Natural killer cell (primary cell): ENCODE results near the gene SMC1A. TPM values are rescaled to one million over a fixed set of nuclear protein-coding genes. Genes with fewer than 3 reads are reported as not detected.
"Not testable (repeated sequence)": the region's sequence is repeated elsewhere in the genome, so short reads cannot be mapped to it uniquely, and the experiment has no call there.

Experiments used
- ATAC-seq, 3 donors: fragments of 150-1000 bp in 2 of 3; fragments of 200-7000 bp in 1 of 3; cut with Tn5 transposase; 1 replicate in 1 of 3; 2 replicates in 2 of 3; pipeline ENCODE4 v1.10.0; 2021; ENCODE audit warnings: mild to moderate bottlenecking in 2 of 3, moderate library complexity in 2 of 3
- DNase-seq, 2 donors: peaks; one replicate each; pipeline versions ENCODE4 v3.0.0 to v3.0.0-alpha.2; 2013 to 2021; ENCODE audit warnings: mixed read lengths in 1 of 2
- H3K27ac ChIP-seq: one replicate; pipeline ENCODE4 v1.5.1; 2013; ENCODE audit warnings: mild to moderate bottlenecking, low read length
- H3K27me3 ChIP-seq: one replicate; pipeline ENCODE4 v1.6.1; 2013; ENCODE audit warnings: low read length; ENCODE audit not compliant: control insufficient read depth, insufficient read depth
- H3K36me3 ChIP-seq: one replicate; pipeline ENCODE4 v1.6.1; 2013; ENCODE audit warnings: low read length; ENCODE audit not compliant: control insufficient read depth, insufficient read depth
- H3K4me1 ChIP-seq: one replicate; pipeline ENCODE4 v1.6.1; 2013; ENCODE audit warnings: low read length; ENCODE audit not compliant: control insufficient read depth, insufficient read depth
- H3K4me3 ChIP-seq: one replicate; pipeline ENCODE4 v1.5.1; 2013; ENCODE audit warnings: low read length
- H3K9me3 ChIP-seq: one replicate; pipeline ENCODE4 v1.6.1; 2013; ENCODE audit warnings: low read length; ENCODE audit not compliant: control insufficient read depth, insufficient read depth
- H3K27ac Mint-ChIP-seq, 2 donors: one replicate each; pipeline ENCODE4 v1.8.0; 2022; ENCODE audit warnings: mild to moderate bottlenecking in 2 of 2, mixed read lengths in 2 of 2, moderate library complexity in 1 of 2
- H3K27me3 Mint-ChIP-seq, 2 donors: one replicate each; pipeline ENCODE4 v1.8.0; 2022; ENCODE audit warnings: low read depth in 2 of 2, mixed read lengths in 2 of 2
- H3K36me3 Mint-ChIP-seq: one replicate; pipeline ENCODE4 v1.8.0; 2022; ENCODE audit warnings: mixed read lengths
- H3K4me1 Mint-ChIP-seq, 2 donors: one replicate each; pipeline ENCODE4 v1.8.0; 2022; ENCODE audit warnings: mixed read lengths in 2 of 2
- H3K4me3 Mint-ChIP-seq: one replicate; pipeline ENCODE4 v1.8.0; 2022; ENCODE audit warnings: mild to moderate bottlenecking, moderate library complexity, mixed read lengths
- H3K9me3 Mint-ChIP-seq, 2 donors: one replicate each; pipeline ENCODE4 v1.8.0; 2022; ENCODE audit warnings: mixed read lengths in 2 of 2
- CTCF ChIP-seq: fragments of 200-600 bp; IDR thresholded peaks from one replicate; pipeline ENCODE4 v1.8.0; 2022; ENCODE audit warnings: antibody characterized with exemption
- WGBS: methylation state at CpG from one replicate; pipeline ENCODE4 v1.1.7; 2013; ENCODE audit warnings: missing lambda C conversion rate; ENCODE audit not compliant: insufficient coverage; 5-methylcytosine and 5-hydroxymethylcytosine counted together
- intact Hi-C: fragments of 100-400 bp; cut with micrococcal nuclease; formaldehyde crosslinking; loops from one replicate; pipeline ENCODE4 v1.14.2; 2022
- total RNA-seq, 4 donors: library from RNA; stranded (reverse); fragments of 120-200 nt in 1 of 4; gene quantifications; one replicate each; pipeline versions ENCODE4 v1.2.3 to v1.2.4, GENCODE V29; 2013 to 2022

The SMC1A gene
- total RNA-seq, 3 donors from 2014 or later (not counting 1 experiment from before 2014, with no cell fraction given), result 54.2 to 96.3 (median 60.4) TPM

- H3K27me3 ChIP-seq, result no peaks in the 10 kb centered on the region
- Mint-ChIP-seq H3K27me3 (no peaks in the 10 kb centered on the region), H3K4me3 (peak within 1 kb of the TSS; percentile 98), H3K27ac (peak within 1 kb of the TSS; percentile 97 to 99), H3K4me1 (peaks cover 25 to 28% of the 10 kb centered on the region in 2 donors), H3K36me3 (no peaks in the 10 kb centered on the region), H3K9me3 (no peaks in the 10 kb centered on the region)
- intact Hi-C loops, result loop anchor here (1.0 to 5.0 kb wide), 2 partner anchors 11 to 1739 kb away; partner anchors contain the start of gene HSD17B10
- no peak for ATAC-seq
- peak within 1 kb of the TSS; percentile 98 for H3K4me3 ChIP-seq
- no peak for TF ChIP-seq CTCF
- no peak for DNase-seq
- H3K4me1 ChIP-seq, result peaks cover 19% of the 10 kb centered on the region
- H3K27ac ChIP-seq, result peak within 1 kb of the TSS; percentile 99
- H3K9me3 ChIP-seq, result no peaks in the 10 kb centered on the region
- H3K36me3 ChIP-seq, result no peaks in the 10 kb centered on the region
- 11% methylated on average over 13 of the region's 17 CpGs for WGBS
Measured at GRCh38 chrX:53422861-53423306, 430 bp upstream of the SMC1A start, which contains the start of gene RIBC1. RIBC1 (plus strand) TSS chrX:53422873; CDS start chrX:53426277, 3,404 bp downstream.

- Mint-ChIP-seq H3K27ac (peak overlapping the region; percentile 97 to 99), H3K4me3 (peak overlapping the region; percentile 98), H3K36me3 (no peaks in the 10 kb centered on the region), H3K9me3 (no peaks in the 10 kb centered on the region), H3K27me3 (no peaks in the 10 kb centered on the region), H3K4me1 (peaks cover 25 to 28% of the 10 kb centered on the region in 2 donors)
- Histone ChIP-seq H3K9me3 (no peaks in the 10 kb centered on the region), H3K27me3 (no peaks in the 10 kb centered on the region), H3K27ac (peak overlapping the region; percentile 99), H3K36me3 (no peaks in the 10 kb centered on the region), H3K4me1 (peaks cover 19% of the 10 kb centered on the region), H3K4me3 (peak overlapping the region; percentile 98)
- 0% methylated on average over 12 of the region's 15 CpGs for WGBS
- intact Hi-C loops, result loop anchor here (1.0 to 5.0 kb wide), 2 partner anchors 13 to 1741 kb away; partner anchors contain the start of gene HSD17B10
- ATAC-seq (peak; percentile 16 to 35 (median 23)), DNase-seq (peak in 1 of 2 donors; percentile 73)
- no peak for TF ChIP-seq CTCF
Measured at GRCh38 chrX:53421772-53422085, 725 bp downstream of the SMC1A start.

GRCh38 chrX:53421125-53421524, 1.3 kb downstream of the SMC1A start:
- Mint-ChIP-seq H3K4me3 (peak overlapping the region; percentile 98), H3K27me3 (no peaks in the 10 kb centered on the region), H3K36me3 (no peaks in the 10 kb centered on the region), H3K4me1 (peaks cover 25 to 28% of the 10 kb centered on the region in 2 donors), H3K27ac (peak overlapping the region; percentile 97 to 99), H3K9me3 (no peaks in the 10 kb centered on the region)
- ATAC-seq, result no peak
- no peak for DNase-seq
- TF ChIP-seq CTCF, result no peak
- Histone ChIP-seq H3K27me3 (no peaks in the 10 kb centered on the region), H3K36me3 (no peaks in the 10 kb centered on the region), H3K4me1 (peaks cover 19% of the 10 kb centered on the region), H3K27ac (peak overlapping the region; percentile 30), H3K9me3 (no peaks in the 10 kb centered on the region), H3K4me3 (no peak overlapping the region)
- 38% methylated on average over 1 of the region's 2 CpGs for WGBS
- intact Hi-C loops, result loop anchor here (5.0 kb wide), 1 partner anchor 1741 kb away; no protein-coding TSS in a partner anchor

GRCh38 chrX:53420351-53420750, 2.1 kb downstream of the SMC1A start:
- intact Hi-C loops, result loop anchor here (5.0 kb wide), 1 partner anchor 1742 kb away; no protein-coding TSS in a partner anchor
- H3K4me1 Mint-ChIP-seq, result peaks cover 25 to 28% of the 10 kb centered on the region in 2 donors
- H3K4me3 Mint-ChIP-seq, result peak overlapping the region; percentile 56
- H3K9me3 ChIP-seq, H3K36me3 Mint-ChIP-seq, H3K27me3 Mint-ChIP-seq, DNase-seq, H3K27ac ChIP-seq, H3K36me3 ChIP-seq, ATAC-seq, H3K4me3 ChIP-seq, H3K9me3 Mint-ChIP-seq, H3K27me3 ChIP-seq: not testable (repeated sequence)
- WGBS, result 100% methylated on average over 1 of the region's 3 CpGs
- H3K27ac Mint-ChIP-seq, result peak overlapping the region in 1 of 2 donors; percentile 99
- H3K4me1 ChIP-seq, result peaks cover 19% of the 10 kb centered on the region
